HG03520 (cell line): ENCODE data around the gene PLPP1.

Experiments
- ATAC-seq: cut with Tn5 transposase; IDR thresholded peaks from one replicate; pipeline ENCODE4 v1.9.1; 2021; ENCODE audit warnings: mild to moderate bottlenecking, moderate library complexity; ENCODE audit not compliant: unreplicated experiment

Gene PLPP1

GRCh38 chr5:55413644-55414043, 121.1 kb downstream of the PLPP1 start:
- ATAC-seq = no peak

GRCh38 chr5:55411876-55412275, 122.9 kb downstream of the PLPP1 start:
- no peak for ATAC-seq

- ATAC-seq = no peak
These were observed 123.9 kb downstream of the PLPP1 start for GRCh38 chr5:55410845-55411244.

- no peak for ATAC-seq
These were observed 125.0 kb downstream of the PLPP1 start for GRCh38 chr5:55409775-55410174.

- no peak for ATAC-seq
These were observed 126.8 kb downstream of the PLPP1 start for GRCh38 chr5:55407984-55408383.

GRCh38 chr5:55407059-55407684, 127.6 kb downstream of the PLPP1 start:
- no peak for ATAC-seq

- ATAC-seq = no peak
These were observed 128.5 kb downstream of the PLPP1 start for GRCh38 chr5:55406292-55406691.

GRCh38 chr5:55402199-55402598, 132.6 kb downstream of the PLPP1 start:
- ATAC-seq = no peak

GRCh38 chr5:55393501-55394175, 141.1 kb downstream of the PLPP1 start:
- no peak for ATAC-seq

- ATAC-seq = no peak
These were observed 142.1 kb downstream of the PLPP1 start for GRCh38 chr5:55392669-55393068.

GRCh38 chr5:55391707-55392106, 143.1 kb downstream of the PLPP1 start:
- no peak for ATAC-seq

GRCh38 chr5:55387865-55388264, 146.9 kb downstream of the PLPP1 start:
- no peak for ATAC-seq

GRCh38 chr5:55386356-55386755, 148.4 kb downstream of the PLPP1 start:
- no peak for ATAC-seq

GRCh38 chr5:55385846-55386245, 148.9 kb downstream of the PLPP1 start:
- ATAC-seq = no peak

GRCh38 chr5:55385227-55385626, 149.5 kb downstream of the PLPP1 start:
- no peak for ATAC-seq

- ATAC-seq = no peak
These were observed 150.7 kb downstream of the PLPP1 start for GRCh38 chr5:55384072-55384471.

GRCh38 chr5:55383254-55383653, 151.5 kb downstream of the PLPP1 start:
- no peak for ATAC-seq

GRCh38 chr5:55377810-55378209, 157.0 kb downstream of the PLPP1 start:
- no peak for ATAC-seq
